GM12874 (cell line): ENCODE measurements around the gene NLGN1.

Experiments
- CTCF ChIP-seq: IDR thresholded peaks from 2 replicates; pipeline ENCODE4 v1.5.1; 2011; ENCODE audit warnings: low read depth, mild to moderate bottlenecking, control low read depth, low read length, moderate library complexity; ENCODE audit not compliant: insufficient read depth

The NLGN1 gene

GRCh38 chr3:173742491-173742890 lies 344.9 kb downstream of the NLGN1 start:
- TF ChIP-seq CTCF = no peak

GRCh38 chr3:173743111-173743510 lies 345.6 kb downstream of the NLGN1 start:
- no peak for TF ChIP-seq CTCF

GRCh38 chr3:173743516-173743915 lies 346.0 kb downstream of the NLGN1 start:
- no peak for TF ChIP-seq CTCF

GRCh38 chr3:173744479-173744878 lies 346.9 kb downstream of the NLGN1 start:
- TF ChIP-seq CTCF = no peak

- no peak for TF ChIP-seq CTCF
Measured at GRCh38 chr3:173744895-173745294, 347.4 kb downstream of the NLGN1 start.

- TF ChIP-seq CTCF = no peak
Measured at GRCh38 chr3:173745952-173746682, 348.6 kb downstream of the NLGN1 start.

- TF ChIP-seq CTCF = no peak
Measured at GRCh38 chr3:173747427-173747826, 349.9 kb downstream of the NLGN1 start.
